HCT116 (cell line): ENCODE data around the gene UNC79. TPM values are rescaled to one million over a fixed set of nuclear protein-coding genes. Genes with fewer than 3 reads are reported as not detected.

ENCODE experiments used
- ATAC-seq: fragments of 200-7000 bp; cut with Tn5 transposase; 2 replicates; pipeline ENCODE4 v1.9.1; 2020; ENCODE audit warnings: mild to moderate bottlenecking, moderate library complexity
- BruUV-seq: library from RNA; stranded (reverse); fragments of 400-500 nt; replicated peaks from 2 replicates; lab custom pipeline; 2021; lab: Mats Ljungman, UMichigan
- CTCF ChIA-PET: fragments of 300-600 bp; sonication (Branson Sonifier 250); formaldehyde crosslinking; loops from one replicate; lab custom pipeline; 2021; ENCODE audit warnings: antibody characterized with exemption; lab: Charles Lee
- POLR2A ChIA-PET: fragments of 300-600, 350-600 bp; sonication (Branson Sonifier 250); formaldehyde crosslinking; loops from one replicate; lab custom pipeline; 2021; ENCODE audit warnings: antibody characterized with exemption; lab: Charles Lee
- RAD21 ChIA-PET, 2 experiments: fragments of 300-600 bp; sonication (Branson Sonifier 250); formaldehyde crosslinking; loops; one replicate each; lab custom pipeline; 2023; ENCODE audit warnings: low total read pairs in 2 of 2; ENCODE audit not compliant: uncharacterized antibody in 2 of 2, unreplicated experiment in 2 of 2, low non-redundant PET in 1 of 2; lab: Charles Lee
- DNase-seq: peaks from one replicate; pipeline ENCODE4 v3.0.0-alpha.2; 2010; ENCODE audit warnings: low read depth, low spot score
- H2AFZ ChIP-seq: fragments of 200-600 bp; shearing (Covaris generic), sonication (generic); 2 replicates; pipeline ENCODE4 v1.6.1; 2017; ENCODE audit warnings: low read depth, mixed run types, mixed read lengths, antibody characterized with exemption, low read length; ENCODE audit not compliant: poor library complexity, severe bottlenecking
- H3K27ac ChIP-seq: 2 replicates; pipeline ENCODE4 v1.5.1; 2012; ENCODE audit warnings: low read depth, low read length
- H3K27me3 ChIP-seq: fragments of 200-600 bp; sonication (generic); 2 replicates; pipeline ENCODE4 v1.6.1; 2016; ENCODE audit warnings: mixed run types, low read length, mixed read lengths; ENCODE audit not compliant: insufficient read depth
- H3K36me3 ChIP-seq, 2 experiments: fragments of 200-500 bp in 1 of 2; fragments of 200-600 bp in 1 of 2; sonication (Bioruptor generic) in 1 of 2; sonication (generic) in 1 of 2; 2 replicates each; pipeline versions ENCODE4 v1.5.1 to v1.6.1; 2014 to 2016; ENCODE audit warnings: low read length in 2 of 2, inconsistent platforms in 1 of 2, mixed read lengths in 1 of 2, mixed run types in 1 of 2; ENCODE audit not compliant: insufficient read depth in 2 of 2, control insufficient read depth in 1 of 2
- H3K4me1 ChIP-seq, 2 experiments: fragments of 200-600 bp in 1 of 2; sonication (generic) in 1 of 2; 2 replicates each; pipeline versions ENCODE4 v1.5.1 to v1.6.1; 2012 to 2017; ENCODE audit warnings: low read length in 2 of 2, inconsistent platforms in 1 of 2, mild to moderate bottlenecking in 1 of 2, mixed read lengths in 1 of 2, mixed run types in 1 of 2, moderate library complexity in 1 of 2; ENCODE audit not compliant: insufficient read depth in 2 of 2, control insufficient read depth in 1 of 2
- H3K4me2 ChIP-seq: fragments of 200-600 bp; sonication (generic); 2 replicates; pipeline ENCODE4 v1.6.1; 2017; ENCODE audit warnings: mixed run types, low read length, mixed read lengths
- H3K4me3 ChIP-seq, 2 experiments: fragments of 200-600 bp in 1 of 2; sonication (generic) in 1 of 2; replicated peaks in 1 of 2; 2 replicates each; pipeline ENCODE4 v1.5.1; 2011 to 2016; ENCODE audit warnings: low read length in 2 of 2, control low read depth in 1 of 2, low read depth in 1 of 2, mild to moderate bottlenecking in 1 of 2, mixed read lengths in 1 of 2, mixed run types in 1 of 2
- H3K79me2 ChIP-seq: fragments of 200-600 bp; sonication (generic); 2 replicates; pipeline ENCODE4 v1.6.1; 2017; ENCODE audit warnings: mild to moderate bottlenecking, mixed run types, low read length, moderate library complexity, mixed read lengths; ENCODE audit not compliant: insufficient read depth
- H3K9ac ChIP-seq: fragments of 200-600 bp; sonication (generic); 2 replicates; pipeline ENCODE4 v1.6.1; 2016; ENCODE audit warnings: low read length, mixed read lengths
- H3K9me2 ChIP-seq: fragments of 200-600 bp; sonication (generic), shearing (Covaris generic); 2 replicates; pipeline ENCODE4 v1.6.1; 2017; ENCODE audit warnings: mixed run types, mild to moderate bottlenecking, moderate library complexity; ENCODE audit not compliant: insufficient read depth
- H3K9me3 ChIP-seq, 2 experiments: fragments of 200-500 bp in 1 of 2; fragments of 200-600 bp in 1 of 2; sonication (Bioruptor generic) in 1 of 2; sonication (generic) in 1 of 2; 2 replicates each; pipeline ENCODE4 v1.6.1; 2014 to 2017; ENCODE audit warnings: low read length in 2 of 2, mixed read lengths in 2 of 2, inconsistent platforms in 1 of 2, low read depth in 1 of 2, mild to moderate bottlenecking in 1 of 2, mixed run types in 1 of 2, moderate library complexity in 1 of 2; ENCODE audit not compliant: control insufficient read depth in 1 of 2, insufficient read depth in 1 of 2
- H4K20me1 ChIP-seq: fragments of 200-600 bp; sonication (generic), shearing (Covaris generic); 2 replicates; pipeline ENCODE4 v1.6.1; 2017; ENCODE audit warnings: mixed run types, mild to moderate bottlenecking, moderate library complexity; ENCODE audit not compliant: insufficient read depth
- CBX3 ChIP-seq: IDR thresholded peaks from 2 replicates; pipeline ENCODE4 v1.6.1; 2012; ENCODE audit warnings: low read depth
- CEBPB ChIP-seq: IDR thresholded peaks from 2 replicates; pipeline ENCODE4 v1.6.1; 2012; ENCODE audit warnings: low read depth
- CTCF ChIP-seq, 3 experiments: fragments of 200-600 bp in 1 of 3; sonication (generic) in 1 of 3; IDR thresholded peaks in 2 of 3; conservative IDR thresholded peaks in 1 of 3; 2 replicates each; pipeline ENCODE4 v1.5.1; 2012 to 2017; ENCODE audit warnings: low read depth in 2 of 3, low read length in 2 of 3, antibody characterized with exemption in 1 of 3, borderline replicate concordance in 1 of 3, control low read depth in 1 of 3, mild to moderate bottlenecking in 1 of 3, mixed read lengths in 1 of 3, mixed run types in 1 of 3, moderate library complexity in 1 of 3; ENCODE audit not compliant: insufficient read depth in 1 of 3
- EGR1 ChIP-seq: IDR thresholded peaks from 2 replicates; pipeline ENCODE4 v1.6.1; 2012; ENCODE audit warnings: low read depth
- ELF1 ChIP-seq: IDR thresholded peaks from 2 replicates; pipeline ENCODE4 v1.6.1; 2012; ENCODE audit warnings: low read depth, borderline replicate concordance
- EZH2 ChIP-seq: fragments of 200-600 bp; sonication (generic); IDR thresholded peaks from 2 replicates; pipeline ENCODE4 v1.6.1; 2017; ENCODE audit warnings: antibody characterized with exemption, mixed run types
- FOSL1 ChIP-seq: IDR thresholded peaks from 2 replicates; pipeline ENCODE4 v1.6.1; 2012; ENCODE audit warnings: low read depth
- JUND ChIP-seq: IDR thresholded peaks from 2 replicates; pipeline ENCODE4 v1.6.1; 2012
- POLR2A ChIP-seq: IDR thresholded peaks from 2 replicates; pipeline ENCODE4 v1.7.0; 2011; ENCODE audit warnings: borderline replicate concordance; ENCODE audit not compliant: insufficient read depth, insufficient read length; ENCODE audit errors: extremely low read depth
- POLR2AphosphoS5 ChIP-seq: IDR thresholded peaks from 2 replicates; pipeline ENCODE4 v1.6.1; 2011; ENCODE audit warnings: mild to moderate bottlenecking, low read depth, low read length, moderate library complexity
- RAD21 ChIP-seq: IDR thresholded peaks from 2 replicates; pipeline ENCODE4 v1.6.1; 2012; ENCODE audit warnings: low read depth, mild to moderate bottlenecking
- SP1 ChIP-seq: IDR thresholded peaks from 2 replicates; pipeline ENCODE4 v1.6.1; 2012; ENCODE audit warnings: low read depth
- SRF ChIP-seq: IDR thresholded peaks from 2 replicates; pipeline ENCODE4 v1.6.1; 2012; ENCODE audit warnings: low read depth
- TCF7L2 ChIP-seq: IDR thresholded peaks from 2 replicates; pipeline ENCODE4 v1.7.0; 2011; ENCODE audit warnings: borderline replicate concordance, inconsistent platforms; ENCODE audit not compliant: insufficient read depth, insufficient read length; ENCODE audit errors: extremely low read depth
- YY1 ChIP-seq: IDR thresholded peaks from 2 replicates; pipeline ENCODE4 v1.6.1; 2011; ENCODE audit warnings: low read length, low read depth, moderate library complexity, mild to moderate bottlenecking; ENCODE audit not compliant: insufficient replicate concordance; ENCODE audit errors: extremely low read depth
- ZNF274 ChIP-seq: fragments of 200-500 bp; sonication (Bioruptor generic); IDR thresholded peaks from 2 replicates; pipeline ENCODE4 v1.6.1; 2014; ENCODE audit warnings: mild to moderate bottlenecking, low read depth, low read length, inconsistent platforms
- intact Hi-C: fragments of 100-400 bp; cut with micrococcal nuclease; formaldehyde crosslinking; loops from 2 replicates; pipeline ENCODE4 v1.10.0; 2022
- total RNA-seq: library from RNA; stranded (reverse); gene quantifications from one replicate; pipeline ENCODE4 v1.2.1, GENCODE V29; 2021; ENCODE audit not compliant: unreplicated experiment
- TF ChIP-seq, protein P1 (sequence below): IDR thresholded peaks from 2 replicates; pipeline ENCODE4 v1.6.1; 2012
- TF ChIP-seq, protein P2 (sequence below): IDR thresholded peaks from 2 replicates; pipeline ENCODE4 v1.6.1; 2012; ENCODE audit warnings: low read depth

Gene UNC79
- total RNA-seq, 1 experiment from 2014 or later: 0.10 TPM

GRCh38 chr14:93454224-93454623, 23.5 kb downstream of the UNC79 start:
- CTCF ChIA-PET: no interaction called here
- Histone ChIP-seq H3K36me3 (no peaks in the 10 kb centered on the region), H3K27me3 (peaks cover 44% of the 10 kb centered on the region), H3K4me3 (no peak overlapping the region), H3K9ac (no peak overlapping the region), H3K9me3 (no peaks in the 10 kb centered on the region), H3K4me2 (no peak overlapping the region), H3K79me2 (no peaks in the 10 kb centered on the region), H3K4me1 (no peaks in the 10 kb centered on the region), H4K20me1 (no peaks in the 10 kb centered on the region), H3K9me2 (no peaks in the 10 kb centered on the region), H3K27ac (no peak overlapping the region), H2AFZ (no peak overlapping the region)
- RAD21 ChIA-PET: no interaction called here
- DNase-seq (no peak), ATAC-seq (no peak)
- TF ChIP-seq ZNF274 (no peak), ELF1 (no peak), SP1 (no peak), POLR2AphosphoS5 (no peak), FOSL1 (no peak), CEBPB (no peak), EGR1 (no peak), TCF7L2 (no peak), CBX3 (no peak), POLR2A (no peak), EZH2 (no peak), YY1 (no peak), SRF (no peak), RAD21 (no peak), CTCF (IDR thresholded peaks at IDR 0.05 in 2 of 3, conservative IDR thresholded peaks at IDR 0.05 in 1 of 3; ENCODE audit: borderline replicate concordance in 1 of 3, insufficient read depth in 1 of 3, low read depth in 2 of 3, low read length in 2 of 3) (no peak), JUND (no peak)
- TF ChIP-seq, protein P1, sequence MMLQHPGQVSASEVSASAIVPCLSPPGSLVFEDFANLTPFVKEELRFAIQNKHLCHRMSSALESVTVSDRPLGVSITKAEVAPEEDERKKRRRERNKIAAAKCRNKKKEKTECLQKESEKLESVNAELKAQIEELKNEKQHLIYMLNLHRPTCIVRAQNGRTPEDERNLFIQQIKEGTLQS: no peak
- TF ChIP-seq, protein P2, sequence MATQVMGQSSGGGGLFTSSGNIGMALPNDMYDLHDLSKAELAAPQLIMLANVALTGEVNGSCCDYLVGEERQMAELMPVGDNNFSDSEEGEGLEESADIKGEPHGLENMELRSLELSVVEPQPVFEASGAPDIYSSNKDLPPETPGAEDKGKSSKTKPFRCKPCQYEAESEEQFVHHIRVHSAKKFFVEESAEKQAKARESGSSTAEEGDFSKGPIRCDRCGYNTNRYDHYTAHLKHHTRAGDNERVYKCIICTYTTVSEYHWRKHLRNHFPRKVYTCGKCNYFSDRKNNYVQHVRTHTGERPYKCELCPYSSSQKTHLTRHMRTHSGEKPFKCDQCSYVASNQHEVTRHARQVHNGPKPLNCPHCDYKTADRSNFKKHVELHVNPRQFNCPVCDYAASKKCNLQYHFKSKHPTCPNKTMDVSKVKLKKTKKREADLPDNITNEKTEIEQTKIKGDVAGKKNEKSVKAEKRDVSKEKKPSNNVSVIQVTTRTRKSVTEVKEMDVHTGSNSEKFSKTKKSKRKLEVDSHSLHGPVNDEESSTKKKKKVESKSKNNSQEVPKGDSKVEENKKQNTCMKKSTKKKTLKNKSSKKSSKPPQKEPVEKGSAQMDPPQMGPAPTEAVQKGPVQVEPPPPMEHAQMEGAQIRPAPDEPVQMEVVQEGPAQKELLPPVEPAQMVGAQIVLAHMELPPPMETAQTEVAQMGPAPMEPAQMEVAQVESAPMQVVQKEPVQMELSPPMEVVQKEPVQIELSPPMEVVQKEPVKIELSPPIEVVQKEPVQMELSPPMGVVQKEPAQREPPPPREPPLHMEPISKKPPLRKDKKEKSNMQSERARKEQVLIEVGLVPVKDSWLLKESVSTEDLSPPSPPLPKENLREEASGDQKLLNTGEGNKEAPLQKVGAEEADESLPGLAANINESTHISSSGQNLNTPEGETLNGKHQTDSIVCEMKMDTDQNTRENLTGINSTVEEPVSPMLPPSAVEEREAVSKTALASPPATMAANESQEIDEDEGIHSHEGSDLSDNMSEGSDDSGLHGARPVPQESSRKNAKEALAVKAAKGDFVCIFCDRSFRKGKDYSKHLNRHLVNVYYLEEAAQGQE: no peak
- POLR2A ChIA-PET: no interaction called here
- intact Hi-C loops: no loop called here
- no TSS peak for BruUV-seq
